GM12892 (cell line): ENCODE results near the gene IRGQ. TPM values are rescaled to one million over a fixed set of nuclear protein-coding genes. Genes with fewer than 3 reads are reported as not detected.
"Not testable (repeated sequence)": the region's sequence is repeated elsewhere in the genome, so short reads cannot be mapped to it uniquely, and the experiment has no call there.

Experiments used
- DNase-seq: peaks from one replicate; pipeline ENCODE4 v3.0.0; 2011; ENCODE audit not compliant: insufficient read length
- FAIRE-seq: peaks from 2 replicates; lab custom pipeline; 2011; peaks lifted over from hg19 to GRCh38; lab: Jason Lieb, UNC
- POLR2A ChIP-seq: IDR thresholded peaks from 2 replicates; pipeline ENCODE4 v1.6.1; 2011; ENCODE audit warnings: low read depth, low read length, control low read depth
- POLR2AphosphoS5 ChIP-seq: IDR thresholded peaks from 2 replicates; pipeline ENCODE4 v1.6.1; 2011; ENCODE audit warnings: low read depth, low read length, control low read depth
- TAF1 ChIP-seq: IDR thresholded peaks from 2 replicates; pipeline ENCODE4 v1.6.1; 2011; ENCODE audit warnings: low read depth, mild to moderate bottlenecking, control low read depth, low read length, borderline replicate concordance
- polyA plus RNA-seq: library from polyadenylated mRNA; unstranded; fragments of >200 nt; gene quantifications from one replicate; pipeline ENCODE4 v1.2.1, GENCODE V29; 2012; ENCODE audit warnings: missing spikeins, inconsistent platforms; ENCODE audit not compliant: missing spikeins

The IRGQ gene
- polyA plus RNA-seq = 4.8 TPM

- FAIRE-seq (peak; percentile 100), DNase-seq (peak; percentile 93)
- TF ChIP-seq POLR2AphosphoS5 (0 out of 2 replicates have a peak, but pooled peaks have one; percentile 27), POLR2A (peak; percentile 47; the same call in 1 of the 2 replicates), TAF1 (peak; percentile 68)
These were observed at the start of gene IRGQ, which contains the start of gene ZNF576 for GRCh38 chr19:43595999-43596841. TSS of gene IRGQ (minus strand) at chr19:43596134. CDS start at chr19:43595338, 796 bp downstream. TSS of gene ZNF576 (plus strand) at chr19:43596595. CDS start at chr19:43597109, 514 bp downstream.

GRCh38 chr19:43644181-43644580 is 48.2 kb upstream of the IRGQ start:
- TF ChIP-seq POLR2A (no peak), TAF1 (no peak), POLR2AphosphoS5 (no peak)
- FAIRE-seq = no peak

GRCh38 chr19:43643326-43643725 is 47.4 kb upstream of the IRGQ start:
- FAIRE-seq (no peak), DNase-seq (no peak)
- TF ChIP-seq POLR2AphosphoS5 = no peak

More at GRCh38 chr19:43644181-43644580, 48.2 kb upstream of the IRGQ start:
- DNase-seq = no peak

- TF ChIP-seq POLR2A (no peak), POLR2AphosphoS5 (no peak), TAF1 (no peak)
- DNase-seq (no peak), FAIRE-seq (no peak)
These were observed 46.6 kb upstream of the IRGQ start for GRCh38 chr19:43642531-43642930.

- FAIRE-seq (no peak), DNase-seq (no peak)
- no peak for TF ChIP-seq TAF1
- TF ChIP-seq POLR2A = no peak
- no peak for TF ChIP-seq POLR2AphosphoS5
These were observed 45.4 kb upstream of the IRGQ start for GRCh38 chr19:43641333-43641732.

- TF ChIP-seq TAF1 = no peak
- TF ChIP-seq POLR2AphosphoS5 = no peak
- no peak for TF ChIP-seq POLR2A
- DNase-seq (no peak), FAIRE-seq (no peak)
These were observed 44.5 kb upstream of the IRGQ start for GRCh38 chr19:43640424-43640757.

GRCh38 chr19:43639519-43640423 is 43.8 kb upstream of the IRGQ start, which contains the start of gene CADM4:
TSS of gene CADM4 (minus strand) at chr19:43639850. CDS start at chr19:43639790, 60 bp downstream.
- DNase-seq (no peak), FAIRE-seq (no peak)
- TF ChIP-seq POLR2AphosphoS5 (no peak), TAF1 (no peak), POLR2A (no peak)

GRCh38 chr19:43638995-43639518 is 43.1 kb upstream of the IRGQ start:
- DNase-seq (no peak), FAIRE-seq (no peak)

GRCh38 chr19:43638214-43638994 is 42.5 kb upstream of the IRGQ start:
- DNase-seq = no peak
- no peak for TF ChIP-seq POLR2AphosphoS5
- TF ChIP-seq TAF1 = no peak
- no peak for TF ChIP-seq POLR2A
- FAIRE-seq = no peak

More at GRCh38 chr19:43638995-43639518, 43.1 kb upstream of the IRGQ start:
- TF ChIP-seq POLR2AphosphoS5 = no peak
- no peak for TF ChIP-seq POLR2A
- no peak for TF ChIP-seq TAF1

GRCh38 chr19:43636121-43636683 is 40.3 kb upstream of the IRGQ start:
- FAIRE-seq (no peak), DNase-seq (no peak)
- TF ChIP-seq POLR2A (no peak), TAF1 (no peak), POLR2AphosphoS5 (no peak)

GRCh38 chr19:43635561-43635940 is 39.6 kb upstream of the IRGQ start:
- FAIRE-seq, DNase-seq: not testable (repeated sequence)
